HepG2 (cell line): ENCODE measurements around the gene ELMOD3. TPM values are rescaled to one million over a fixed set of nuclear protein-coding genes. Genes with fewer than 3 reads are reported as not detected.

ENCODE experiments used
- ATAC-seq: fragments of 200-7000 bp; cut with Tn5 transposase; 3 replicates; pipeline ENCODE4 v1.9.1; 2020; ENCODE audit warnings: mild to moderate bottlenecking, moderate library complexity
- BruUV-seq: library from RNA; stranded (reverse); fragments of 400-500 nt; replicated peaks from 2 replicates; lab custom pipeline; 2021; lab: Mats Ljungman, UMichigan
- CTCF ChIA-PET: fragments of 300-600 bp; formaldehyde crosslinking; extraction: SDS; loops from one replicate; lab custom pipeline; 2021; ENCODE audit warnings: low total read pairs, inconsistent platforms, low intra/inter-chr PET ratio; lab: Yijun Ruan, JAX
- POLR2A ChIA-PET: fragments of 350-600 bp; sonication (Branson Sonifier 250); formaldehyde crosslinking; loops from one replicate; lab custom pipeline; 2020; ENCODE audit warnings: antibody characterized with exemption, inconsistent platforms; lab: Yijun Ruan, JAX
- DNase-seq: peaks from one replicate; pipeline ENCODE4 v3.0.0-alpha.2; 2015; ENCODE audit warnings: low spot score
- FAIRE-seq: peaks from 3 replicates; lab custom pipeline; 2011; peaks lifted over from hg19 to GRCh38; lab: Jason Lieb, UNC
- H2AFZ ChIP-seq: one replicate; pipeline ENCODE4 v1.6.1; 2011; ENCODE audit warnings: low read length, inconsistent platforms
- H3K27ac ChIP-seq: fragments of 300-600 bp; 3 replicates; pipeline ENCODE4 v1.8.0; 2011; ENCODE audit warnings: mixed run types, mild to moderate bottlenecking, mixed read lengths, low read length, inconsistent platforms; ENCODE audit not compliant: insufficient read depth; ENCODE audit errors: extremely low read length
- H3K27me3 ChIP-seq, 2 experiments: fragments of 200-600 bp in 1 of 2; 2 replicates in 1 of 2; 3 replicates in 1 of 2; pipeline versions ENCODE4 v1.6.0 to v1.8.0; 2011; ENCODE audit warnings: low read length in 2 of 2, mild to moderate bottlenecking in 2 of 2, moderate library complexity in 2 of 2, inconsistent platforms in 1 of 2; ENCODE audit not compliant: insufficient read depth in 2 of 2, control insufficient read depth in 1 of 2
- H3K36me3 ChIP-seq, 2 experiments: fragments of 200-600 bp in 1 of 2; replicated peaks in 1 of 2; 2 replicates in 1 of 2; 3 replicates in 1 of 2; pipeline versions ENCODE4 v1.5.1 to v1.8.0; 2011; ENCODE audit warnings: low read length in 2 of 2, inconsistent platforms in 1 of 2; ENCODE audit not compliant: insufficient read depth in 2 of 2, control insufficient read depth in 1 of 2
- H3K4me1 ChIP-seq: 2 replicates; pipeline ENCODE4 v1.5.1; 2012; ENCODE audit warnings: low read length, inconsistent platforms; ENCODE audit not compliant: insufficient read depth
- H3K4me2 ChIP-seq: 2 replicates; pipeline ENCODE4 v1.6.0; 2011; ENCODE audit warnings: low read depth, low read length, inconsistent platforms
- H3K4me3 ChIP-seq, 3 experiments: fragments of 200-600 bp in 1 of 3; sonication (generic), shearing (Covaris generic) in 1 of 3; replicated peaks in 1 of 3; 2 replicates each; pipeline ENCODE4 v1.5.1; 2011 to 2016; ENCODE audit warnings: low read length in 3 of 3, inconsistent platforms in 2 of 3, low read depth in 2 of 3, mild to moderate bottlenecking in 2 of 3, control low read depth in 1 of 3, mixed read lengths in 1 of 3; ENCODE audit not compliant: insufficient read depth in 1 of 3
- H3K79me2 ChIP-seq: one replicate; pipeline ENCODE4 v1.6.1; 2011; ENCODE audit warnings: low read length, inconsistent platforms; ENCODE audit not compliant: insufficient read depth
- H3K9ac ChIP-seq: 2 replicates; pipeline ENCODE4 v1.6.0; 2011; ENCODE audit warnings: mild to moderate bottlenecking, low read depth, low read length, inconsistent platforms; ENCODE audit not compliant: insufficient read depth
- H3K9me3 ChIP-seq: 2 replicates; pipeline ENCODE4 v1.5.1; 2012; ENCODE audit warnings: mild to moderate bottlenecking, low read length
- H4K20me1 ChIP-seq: 2 replicates; pipeline ENCODE4 v1.6.0; 2011; ENCODE audit warnings: inconsistent platforms, mild to moderate bottlenecking, low read length, moderate library complexity; ENCODE audit not compliant: insufficient read depth
- CBX5 ChIP-seq: sonication (generic); formaldehyde crosslinking; IDR thresholded peaks from 2 replicates; pipeline ENCODE4 v1.4.0; 2020; ENCODE audit warnings: missing genetic modification reagents, borderline replicate concordance
- FOXC1 ChIP-seq: sonication (generic); formaldehyde crosslinking; IDR thresholded peaks from 2 replicates; pipeline ENCODE4 v1.8.0; 2022; ENCODE audit warnings: mild to moderate bottlenecking, missing genetic modification reagents, borderline replicate concordance
- IRX3 ChIP-seq: sonication (generic); formaldehyde crosslinking; IDR thresholded peaks from 2 replicates; pipeline ENCODE4 v1.8.1; 2023; ENCODE audit warnings: mild to moderate bottlenecking, low read depth, missing genetic modification reagents, borderline replicate concordance
- SALL1 ChIP-seq: sonication (generic); formaldehyde crosslinking; IDR thresholded peaks from 2 replicates; pipeline ENCODE4 v1.8.0; 2022; ENCODE audit warnings: mild to moderate bottlenecking, missing genetic modification reagents
- SOX6 ChIP-seq, 2 experiments: fragments of 450-650 bp in 1 of 2; sonication (generic) in 1 of 2; formaldehyde crosslinking in 1 of 2; IDR thresholded peaks; 2 replicates each; pipeline versions ENCODE4 v1.4.0 to v1.6.1; 2017 to 2020; ENCODE audit warnings: antibody characterized with exemption in 1 of 2, mild to moderate bottlenecking in 1 of 2, missing genetic modification reagents in 1 of 2
- ZMAT3 ChIP-seq: sonication (generic); formaldehyde crosslinking; conservative IDR thresholded peaks from 2 replicates; pipeline ENCODE4 v1.7.0; 2021; ENCODE audit warnings: missing genetic modification reagents
- WGBS: methylation state at CpG from one replicate; pipeline ENCODE4 v1.1.6; 2017; ENCODE audit warnings: low lambda C conversion rate; 5-methylcytosine and 5-hydroxymethylcytosine counted together
- in situ Hi-C: cut with HindIII; loops from 2 replicates; pipeline ENCODE4 v1.10.0; 2017; ENCODE audit warnings: low pct_unique_long_range_greater_than_20kb; ENCODE audit not compliant: extremely low pct_ligation_motif_present
- intact Hi-C: fragments of 100-400 bp; cut with micrococcal nuclease; formaldehyde crosslinking; loops from one replicate; pipeline ENCODE4 v1.10.0; 2022; ENCODE audit not compliant: unreplicated experiment
- polyA plus RNA-seq, 8 experiments: library from polyadenylated mRNA; depleted of rRNA in 3 of 8; stranded (reverse) in 7 of 8; unstranded in 1 of 8; fragments of >200 nt; fragmentation: Illumina TruSeq in 4 of 8; extraction: Trizol in 4 of 8; gene quantifications; 2 replicates each; pipeline versions ENCODE4 v1.2.1 to v1.2.3, GENCODE V29; 2011 to 2016; ENCODE audit warnings: low read depth in 4 of 8, missing spikeins in 1 of 8, mixed read lengths in 1 of 8; ENCODE audit not compliant: insufficient read depth in 1 of 8
- total RNA-seq, 5 experiments: library from RNA; depleted of rRNA; stranded (reverse); fragments of >200 nt; fragmentation: Illumina TruSeq; extraction: Trizol; gene quantifications; 2 replicates each; pipeline ENCODE4 v1.2.3, GENCODE V29; 2016; ENCODE audit warnings: low read depth in 1 of 5
- TF ChIP-seq, protein P1 (sequence below): sonication (generic); formaldehyde crosslinking; IDR thresholded peaks from 2 replicates; pipeline ENCODE4 v1.4.0; 2020; ENCODE audit warnings: missing genetic modification reagents, mild to moderate bottlenecking, borderline replicate concordance
- TF ChIP-seq, protein P2 (sequence below): sonication (generic); formaldehyde crosslinking; IDR thresholded peaks from 2 replicates; pipeline ENCODE4 v1.5.1; 2020; ENCODE audit warnings: missing genetic modification reagents, mild to moderate bottlenecking, borderline replicate concordance
- TF ChIP-seq, protein P3 (sequence below): sonication (generic); formaldehyde crosslinking; IDR thresholded peaks from 2 replicates; pipeline ENCODE4 v1.4.0; 2020; ENCODE audit warnings: missing genetic modification reagents, borderline replicate concordance
- TF ChIP-seq, protein P4 (sequence below), 2 experiments: IDR thresholded peaks; 2 replicates each; pipeline ENCODE4 v1.6.1; 2011 to 2012; ENCODE audit warnings: low read length in 2 of 2, borderline replicate concordance in 1 of 2, low read depth in 1 of 2, mild to moderate bottlenecking in 1 of 2, moderate library complexity in 1 of 2

The ELMOD3 gene
- total and polyA plus RNA-seq, 2 of the 13 experiments (the other 11 are each of a cell fraction or from before 2014, with no cell fraction given) = 13.3 to 19.5 TPM

DNA sequence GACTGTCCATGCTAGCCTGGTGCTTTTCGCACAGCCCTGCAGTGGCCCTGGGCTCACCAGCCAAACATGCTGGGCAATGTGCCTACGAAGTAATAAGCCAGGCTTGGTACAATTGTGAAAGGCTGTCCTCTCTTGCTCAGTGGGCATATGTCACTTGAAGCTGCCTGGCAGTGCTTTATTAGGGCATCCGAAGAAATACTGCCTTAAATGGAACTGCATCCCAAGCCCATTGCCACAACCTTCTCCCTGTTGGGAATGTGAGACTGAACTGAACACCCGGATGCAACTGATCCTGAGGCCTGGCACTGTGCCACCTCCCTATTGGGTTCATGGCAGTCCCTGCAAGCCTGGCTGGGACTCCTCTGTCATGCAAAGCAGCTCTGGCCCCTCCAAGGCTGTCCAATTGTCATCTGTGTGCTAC lies 39.7 kb downstream of the ELMOD3 start:
- no TSS peak for BruUV-seq
- H3K27ac ChIP-seq = no peak overlapping the region
- no peaks in the 10 kb centered on the region for H3K9me3 ChIP-seq
- no peaks in the 10 kb centered on the region for H3K79me2 ChIP-seq
- H3K4me1 ChIP-seq = peaks cover 17% of the 10 kb centered on the region
- ATAC-seq (no peak), DNase-seq (no peak), FAIRE-seq (no peak)
- no peak overlapping the region for H3K4me2 ChIP-seq
- intact Hi-C loops (no loop called here), in situ Hi-C loops (loop anchor here (5.0 kb wide), 1 partner anchor 158 kb away; no protein-coding TSS in a partner anchor)
- peaks cover 2 to 3% of the 10 kb centered on the region in 2 experiments; a peak in 1 of 5 replicates for H3K36me3 ChIP-seq
- CTCF ChIA-PET = no interaction called here
- H4K20me1 ChIP-seq = no peaks in the 10 kb centered on the region
- H3K27me3 ChIP-seq = no peaks in the 10 kb centered on the region
- H3K4me3 ChIP-seq = no peak overlapping the region
- POLR2A ChIA-PET = interaction anchor here (0.6 to 1.6 kb wide), 2 partner anchors 21 to 144 kb away, joined by 3 to 4 read pairs; no protein-coding TSS in a partner anchor
- H2AFZ ChIP-seq = no peak overlapping the region
- 90% methylated on average over 4 of the region's 4 CpGs for WGBS
- H3K9ac ChIP-seq = no peak overlapping the region
- TF ChIP-seq, protein P1, sequence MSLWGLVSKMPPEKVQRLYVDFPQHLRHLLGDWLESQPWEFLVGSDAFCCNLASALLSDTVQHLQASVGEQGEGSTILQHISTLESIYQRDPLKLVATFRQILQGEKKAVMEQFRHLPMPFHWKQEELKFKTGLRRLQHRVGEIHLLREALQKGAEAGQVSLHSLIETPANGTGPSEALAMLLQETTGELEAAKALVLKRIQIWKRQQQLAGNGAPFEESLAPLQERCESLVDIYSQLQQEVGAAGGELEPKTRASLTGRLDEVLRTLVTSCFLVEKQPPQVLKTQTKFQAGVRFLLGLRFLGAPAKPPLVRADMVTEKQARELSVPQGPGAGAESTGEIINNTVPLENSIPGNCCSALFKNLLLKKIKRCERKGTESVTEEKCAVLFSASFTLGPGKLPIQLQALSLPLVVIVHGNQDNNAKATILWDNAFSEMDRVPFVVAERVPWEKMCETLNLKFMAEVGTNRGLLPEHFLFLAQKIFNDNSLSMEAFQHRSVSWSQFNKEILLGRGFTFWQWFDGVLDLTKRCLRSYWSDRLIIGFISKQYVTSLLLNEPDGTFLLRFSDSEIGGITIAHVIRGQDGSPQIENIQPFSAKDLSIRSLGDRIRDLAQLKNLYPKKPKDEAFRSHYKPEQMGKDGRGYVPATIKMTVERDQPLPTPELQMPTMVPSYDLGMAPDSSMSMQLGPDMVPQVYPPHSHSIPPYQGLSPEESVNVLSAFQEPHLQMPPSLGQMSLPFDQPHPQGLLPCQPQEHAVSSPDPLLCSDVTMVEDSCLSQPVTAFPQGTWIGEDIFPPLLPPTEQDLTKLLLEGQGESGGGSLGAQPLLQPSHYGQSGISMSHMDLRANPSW = no peak
- TF ChIP-seq SOX6 (IDR thresholded peaks at IDR 0.05) = no peak
- TF ChIP-seq SOX6 (CRISPR knock-in tag; IDR thresholded peaks at IDR 0.05) = no peak
- TF ChIP-seq, protein P2, sequence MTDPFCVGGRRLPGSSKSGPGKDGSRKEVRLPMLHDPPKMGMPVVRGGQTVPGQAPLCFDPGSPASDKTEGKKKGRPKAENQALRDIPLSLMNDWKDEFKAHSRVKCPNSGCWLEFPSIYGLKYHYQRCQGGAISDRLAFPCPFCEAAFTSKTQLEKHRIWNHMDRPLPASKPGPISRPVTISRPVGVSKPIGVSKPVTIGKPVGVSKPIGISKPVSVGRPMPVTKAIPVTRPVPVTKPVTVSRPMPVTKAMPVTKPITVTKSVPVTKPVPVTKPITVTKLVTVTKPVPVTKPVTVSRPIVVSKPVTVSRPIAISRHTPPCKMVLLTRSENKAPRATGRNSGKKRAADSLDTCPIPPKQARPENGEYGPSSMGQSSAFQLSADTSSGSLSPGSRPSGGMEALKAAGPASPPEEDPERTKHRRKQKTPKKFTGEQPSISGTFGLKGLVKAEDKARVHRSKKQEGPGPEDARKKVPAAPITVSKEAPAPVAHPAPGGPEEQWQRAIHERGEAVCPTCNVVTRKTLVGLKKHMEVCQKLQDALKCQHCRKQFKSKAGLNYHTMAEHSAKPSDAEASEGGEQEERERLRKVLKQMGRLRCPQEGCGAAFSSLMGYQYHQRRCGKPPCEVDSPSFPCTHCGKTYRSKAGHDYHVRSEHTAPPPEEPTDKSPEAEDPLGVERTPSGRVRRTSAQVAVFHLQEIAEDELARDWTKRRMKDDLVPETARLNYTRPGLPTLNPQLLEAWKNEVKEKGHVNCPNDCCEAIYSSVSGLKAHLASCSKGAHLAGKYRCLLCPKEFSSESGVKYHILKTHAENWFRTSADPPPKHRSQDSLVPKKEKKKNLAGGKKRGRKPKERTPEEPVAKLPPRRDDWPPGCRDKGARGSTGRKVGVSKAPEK (CRISPR knock-in tag) = no peak
- no peak for TF ChIP-seq IRX3 (CRISPR knock-in tag)
- TF ChIP-seq CBX5 (CRISPR knock-in tag) = no peak
- TF ChIP-seq SALL1 (CRISPR knock-in tag) = no peak
- no peak for TF ChIP-seq ZMAT3 (CRISPR knock-in tag)
- TF ChIP-seq, protein P3, sequence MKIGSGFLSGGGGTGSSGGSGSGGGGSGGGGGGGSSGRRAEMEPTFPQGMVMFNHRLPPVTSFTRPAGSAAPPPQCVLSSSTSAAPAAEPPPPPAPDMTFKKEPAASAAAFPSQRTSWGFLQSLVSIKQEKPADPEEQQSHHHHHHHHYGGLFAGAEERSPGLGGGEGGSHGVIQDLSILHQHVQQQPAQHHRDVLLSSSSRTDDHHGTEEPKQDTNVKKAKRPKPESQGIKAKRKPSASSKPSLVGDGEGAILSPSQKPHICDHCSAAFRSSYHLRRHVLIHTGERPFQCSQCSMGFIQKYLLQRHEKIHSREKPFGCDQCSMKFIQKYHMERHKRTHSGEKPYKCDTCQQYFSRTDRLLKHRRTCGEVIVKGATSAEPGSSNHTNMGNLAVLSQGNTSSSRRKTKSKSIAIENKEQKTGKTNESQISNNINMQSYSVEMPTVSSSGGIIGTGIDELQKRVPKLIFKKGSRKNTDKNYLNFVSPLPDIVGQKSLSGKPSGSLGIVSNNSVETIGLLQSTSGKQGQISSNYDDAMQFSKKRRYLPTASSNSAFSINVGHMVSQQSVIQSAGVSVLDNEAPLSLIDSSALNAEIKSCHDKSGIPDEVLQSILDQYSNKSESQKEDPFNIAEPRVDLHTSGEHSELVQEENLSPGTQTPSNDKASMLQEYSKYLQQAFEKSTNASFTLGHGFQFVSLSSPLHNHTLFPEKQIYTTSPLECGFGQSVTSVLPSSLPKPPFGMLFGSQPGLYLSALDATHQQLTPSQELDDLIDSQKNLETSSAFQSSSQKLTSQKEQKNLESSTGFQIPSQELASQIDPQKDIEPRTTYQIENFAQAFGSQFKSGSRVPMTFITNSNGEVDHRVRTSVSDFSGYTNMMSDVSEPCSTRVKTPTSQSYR (CRISPR knock-in tag) = no peak
- no peak for TF ChIP-seq FOXC1
- TF ChIP-seq, protein P4, sequence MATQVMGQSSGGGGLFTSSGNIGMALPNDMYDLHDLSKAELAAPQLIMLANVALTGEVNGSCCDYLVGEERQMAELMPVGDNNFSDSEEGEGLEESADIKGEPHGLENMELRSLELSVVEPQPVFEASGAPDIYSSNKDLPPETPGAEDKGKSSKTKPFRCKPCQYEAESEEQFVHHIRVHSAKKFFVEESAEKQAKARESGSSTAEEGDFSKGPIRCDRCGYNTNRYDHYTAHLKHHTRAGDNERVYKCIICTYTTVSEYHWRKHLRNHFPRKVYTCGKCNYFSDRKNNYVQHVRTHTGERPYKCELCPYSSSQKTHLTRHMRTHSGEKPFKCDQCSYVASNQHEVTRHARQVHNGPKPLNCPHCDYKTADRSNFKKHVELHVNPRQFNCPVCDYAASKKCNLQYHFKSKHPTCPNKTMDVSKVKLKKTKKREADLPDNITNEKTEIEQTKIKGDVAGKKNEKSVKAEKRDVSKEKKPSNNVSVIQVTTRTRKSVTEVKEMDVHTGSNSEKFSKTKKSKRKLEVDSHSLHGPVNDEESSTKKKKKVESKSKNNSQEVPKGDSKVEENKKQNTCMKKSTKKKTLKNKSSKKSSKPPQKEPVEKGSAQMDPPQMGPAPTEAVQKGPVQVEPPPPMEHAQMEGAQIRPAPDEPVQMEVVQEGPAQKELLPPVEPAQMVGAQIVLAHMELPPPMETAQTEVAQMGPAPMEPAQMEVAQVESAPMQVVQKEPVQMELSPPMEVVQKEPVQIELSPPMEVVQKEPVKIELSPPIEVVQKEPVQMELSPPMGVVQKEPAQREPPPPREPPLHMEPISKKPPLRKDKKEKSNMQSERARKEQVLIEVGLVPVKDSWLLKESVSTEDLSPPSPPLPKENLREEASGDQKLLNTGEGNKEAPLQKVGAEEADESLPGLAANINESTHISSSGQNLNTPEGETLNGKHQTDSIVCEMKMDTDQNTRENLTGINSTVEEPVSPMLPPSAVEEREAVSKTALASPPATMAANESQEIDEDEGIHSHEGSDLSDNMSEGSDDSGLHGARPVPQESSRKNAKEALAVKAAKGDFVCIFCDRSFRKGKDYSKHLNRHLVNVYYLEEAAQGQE (IDR thresholded peaks at IDR 0.05; ENCODE audit: borderline replicate concordance in 1 of 2, low read depth in 1 of 2, low read length in 2 of 2) = no peak
